Brain microvascular endothelial cell (primary cell): ENCODE results near the gene TBC1D13.
"Not testable (repeated sequence)": the region's sequence is repeated elsewhere in the genome, so short reads cannot be mapped to it uniquely, and the experiment has no call there.

Source experiments
- DNase-seq: peaks from one replicate; pipeline ENCODE4 v3.0.0-alpha.2; 2020
- H3K27ac ChIP-seq: fragments of 250-450 bp; sonication (Bioruptor Pico); 2 replicates; pipeline ENCODE4 v1.5.1; 2020; ENCODE audit warnings: mild to moderate bottlenecking, moderate library complexity
- H3K27me3 ChIP-seq: fragments of 250-450 bp; sonication (Bioruptor Pico); replicated peaks from 2 replicates; pipeline ENCODE4 v1.5.1; 2020; ENCODE audit warnings: mild to moderate bottlenecking
- H3K36me3 ChIP-seq: fragments of 250-450 bp; sonication (Bioruptor Pico); replicated peaks from 2 replicates; pipeline ENCODE4 v1.5.1; 2020; ENCODE audit warnings: mild to moderate bottlenecking
- H3K4me3 ChIP-seq: 2 replicates; pipeline ENCODE4 v1.5.1; 2011; ENCODE audit warnings: low read depth, mild to moderate bottlenecking, control low read depth, low read length, moderate library complexity
- in situ Hi-C: cut with HindIII; loops from 2 replicates; pipeline ENCODE4 v1.10.0; 2017; ENCODE audit warnings: low sequenced_read_pairs, low pct_ligation_motif_present
- TF ChIP-seq, protein P1 (sequence below): IDR thresholded peaks from 2 replicates; pipeline ENCODE4 v1.5.1; 2011; ENCODE audit warnings: low read depth, mild to moderate bottlenecking, moderate library complexity, low read length, control low read depth, inconsistent platforms; ENCODE audit errors: missing control alignments

The TBC1D13 gene

DNA sequence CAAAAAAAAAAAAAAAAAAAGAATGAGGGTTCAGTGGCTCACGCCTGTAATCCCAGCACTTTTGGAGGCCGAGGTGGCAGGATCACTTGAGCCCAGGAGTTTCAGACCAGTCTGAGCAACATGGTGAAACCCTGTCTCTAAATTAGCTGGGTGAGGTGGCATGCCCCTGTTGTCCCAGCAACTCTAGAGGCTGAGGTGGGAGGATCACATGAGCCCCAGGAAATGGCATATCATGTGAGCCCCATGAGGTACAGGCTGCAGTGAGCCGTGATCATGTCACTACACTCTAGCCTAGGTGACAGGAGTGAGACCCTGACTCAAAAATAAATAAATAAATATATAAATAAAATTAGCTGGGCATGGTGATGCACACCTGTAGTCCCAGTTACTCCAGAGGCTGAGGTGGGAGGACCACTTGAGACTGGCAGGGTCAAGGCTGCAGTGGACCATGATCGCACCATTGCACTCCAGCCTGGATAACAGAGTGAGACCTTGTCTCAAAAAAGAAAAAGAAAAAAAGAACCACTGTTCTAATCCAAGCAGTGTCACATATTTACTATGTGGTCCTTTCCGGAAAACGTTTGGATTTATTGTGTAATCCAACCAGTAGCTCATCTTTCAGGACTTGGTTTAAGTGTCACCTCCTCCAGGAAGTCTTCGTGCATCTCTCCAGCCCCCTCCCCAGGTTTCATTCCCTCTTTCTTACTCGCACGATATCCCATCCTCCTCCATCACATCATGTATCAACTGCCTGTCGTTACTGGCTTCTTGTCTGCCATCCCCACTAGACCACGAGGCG lies 54.8 kb downstream of the TBC1D13 start:
- DNase-seq: no peak
- TF ChIP-seq, protein P1, sequence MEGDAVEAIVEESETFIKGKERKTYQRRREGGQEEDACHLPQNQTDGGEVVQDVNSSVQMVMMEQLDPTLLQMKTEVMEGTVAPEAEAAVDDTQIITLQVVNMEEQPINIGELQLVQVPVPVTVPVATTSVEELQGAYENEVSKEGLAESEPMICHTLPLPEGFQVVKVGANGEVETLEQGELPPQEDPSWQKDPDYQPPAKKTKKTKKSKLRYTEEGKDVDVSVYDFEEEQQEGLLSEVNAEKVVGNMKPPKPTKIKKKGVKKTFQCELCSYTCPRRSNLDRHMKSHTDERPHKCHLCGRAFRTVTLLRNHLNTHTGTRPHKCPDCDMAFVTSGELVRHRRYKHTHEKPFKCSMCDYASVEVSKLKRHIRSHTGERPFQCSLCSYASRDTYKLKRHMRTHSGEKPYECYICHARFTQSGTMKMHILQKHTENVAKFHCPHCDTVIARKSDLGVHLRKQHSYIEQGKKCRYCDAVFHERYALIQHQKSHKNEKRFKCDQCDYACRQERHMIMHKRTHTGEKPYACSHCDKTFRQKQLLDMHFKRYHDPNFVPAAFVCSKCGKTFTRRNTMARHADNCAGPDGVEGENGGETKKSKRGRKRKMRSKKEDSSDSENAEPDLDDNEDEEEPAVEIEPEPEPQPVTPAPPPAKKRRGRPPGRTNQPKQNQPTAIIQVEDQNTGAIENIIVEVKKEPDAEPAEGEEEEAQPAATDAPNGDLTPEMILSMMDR: no peak
- Histone ChIP-seq H3K27me3 (no peaks in the 10 kb centered on the region), H3K27ac (no peak overlapping the region), H3K4me3 (no peak overlapping the region), H3K36me3 (no peaks in the 10 kb centered on the region)
- in situ Hi-C loops: no loop called here

DNA sequence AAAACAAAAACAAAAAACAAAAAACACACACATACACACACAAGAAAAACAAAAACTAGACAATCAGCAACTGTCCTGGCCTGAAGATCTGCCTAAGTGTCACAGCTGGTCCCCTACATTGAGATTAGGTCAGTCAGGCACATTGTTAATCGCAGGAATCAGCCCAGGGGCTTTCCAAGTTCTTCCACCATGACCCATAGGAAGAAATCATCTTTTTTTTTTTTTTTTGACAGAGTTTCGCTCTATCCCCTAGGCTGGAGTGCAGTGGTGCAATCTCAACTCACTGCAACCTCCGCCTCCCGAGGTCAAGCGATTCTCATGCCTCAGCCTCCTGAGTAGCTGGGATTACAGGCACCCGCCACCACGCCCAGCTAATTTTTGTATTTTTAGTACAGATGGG lies 56.1 kb downstream of the TBC1D13 start:
- H3K27me3 ChIP-seq, H3K27ac ChIP-seq, H3K4me3 ChIP-seq, in situ Hi-C loops, DNase-seq, H3K36me3 ChIP-seq: not testable (repeated sequence)

DNA sequence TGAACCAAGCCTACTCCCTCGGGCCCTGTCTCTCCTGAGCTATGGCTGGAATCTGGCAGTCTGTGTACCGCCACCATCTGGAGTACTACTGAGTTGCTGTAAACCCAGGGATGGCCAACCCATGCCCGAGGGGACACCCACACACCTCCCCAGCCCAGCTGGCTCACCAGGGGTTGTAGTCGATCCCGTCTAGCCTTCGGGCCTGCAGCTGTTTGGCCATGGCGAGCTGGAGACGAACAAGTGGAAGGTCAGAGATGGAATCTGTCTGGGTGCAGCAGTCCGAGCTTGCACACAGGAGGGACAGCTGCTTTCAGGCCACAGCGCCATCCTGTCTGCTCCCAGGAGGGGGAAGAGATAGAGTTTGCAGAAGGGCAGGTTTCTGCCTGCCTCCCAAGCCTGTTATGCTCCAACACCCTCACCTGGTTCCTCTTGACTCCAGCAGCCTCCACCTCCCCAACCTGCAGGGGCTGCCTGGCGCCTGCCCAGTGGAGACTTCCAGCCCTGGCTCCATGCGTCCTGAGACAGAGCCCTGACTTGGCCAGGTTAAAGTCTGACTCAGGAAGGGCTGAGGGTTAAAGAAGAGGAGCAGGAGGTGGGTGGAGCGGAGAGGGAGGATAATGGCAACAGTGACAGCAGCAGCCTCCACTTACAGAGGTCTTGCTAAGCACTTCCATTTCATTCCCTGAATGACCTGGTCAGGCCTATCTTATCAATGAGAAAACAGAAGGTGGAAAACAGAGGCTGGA lies 58.3 kb downstream of the TBC1D13 start:
- no peak for DNase-seq
- no peak overlapping the region for H3K4me3 ChIP-seq
- no peaks in the 10 kb centered on the region for H3K27me3 ChIP-seq
- no peaks in the 10 kb centered on the region for H3K36me3 ChIP-seq
- TF ChIP-seq, protein P1: peak; percentile 34
- no peak overlapping the region for H3K27ac ChIP-seq
- in situ Hi-C loops: no loop called here

DNA sequence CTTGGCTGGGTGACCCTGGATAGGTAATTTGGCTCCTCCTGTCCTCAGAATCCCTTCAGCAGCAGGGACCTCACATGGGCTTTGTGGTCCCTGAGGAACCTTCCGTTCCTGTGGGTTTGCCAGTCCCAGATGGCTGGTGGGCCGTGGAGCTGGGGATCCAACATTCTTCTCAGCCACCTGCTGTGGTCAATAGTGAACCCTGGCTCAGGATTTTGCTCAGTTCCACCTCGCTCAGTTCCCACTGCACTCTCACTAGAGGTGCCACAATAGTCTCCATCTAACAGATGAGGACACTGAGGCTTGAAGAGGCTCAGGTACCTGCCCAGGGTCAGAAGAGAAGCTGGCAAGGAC lies 59.6 kb downstream of the TBC1D13 start:
- Histone ChIP-seq H3K27me3 (no peaks in the 10 kb centered on the region), H3K36me3 (no peaks in the 10 kb centered on the region), H3K4me3 (no peak overlapping the region), H3K27ac (no peak overlapping the region)
- TF ChIP-seq, protein P1: no peak
- in situ Hi-C loops: no loop called here
- no peak for DNase-seq

DNA sequence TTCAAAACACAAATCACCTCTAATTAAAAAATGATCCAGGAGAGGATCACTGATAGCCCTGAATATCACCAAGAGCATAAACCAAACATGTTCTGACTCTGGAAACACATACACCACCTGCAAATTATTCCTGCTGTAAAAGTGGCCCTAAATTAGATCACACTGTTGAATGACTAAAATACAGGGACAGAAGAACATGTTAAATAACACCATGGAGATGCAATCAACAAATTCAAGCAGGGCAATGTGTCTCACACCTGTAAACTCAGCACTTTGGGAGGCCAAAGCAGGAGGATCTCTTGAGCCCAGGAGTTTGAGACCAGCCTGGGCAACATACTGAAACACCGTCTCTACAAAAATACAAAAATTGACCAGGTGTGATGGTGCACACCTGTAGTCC lies 60.8 kb downstream of the TBC1D13 start:
- no peaks in the 10 kb centered on the region for H3K36me3 ChIP-seq
- in situ Hi-C loops: no loop called here
- TF ChIP-seq, protein P1: no peak

DNA sequence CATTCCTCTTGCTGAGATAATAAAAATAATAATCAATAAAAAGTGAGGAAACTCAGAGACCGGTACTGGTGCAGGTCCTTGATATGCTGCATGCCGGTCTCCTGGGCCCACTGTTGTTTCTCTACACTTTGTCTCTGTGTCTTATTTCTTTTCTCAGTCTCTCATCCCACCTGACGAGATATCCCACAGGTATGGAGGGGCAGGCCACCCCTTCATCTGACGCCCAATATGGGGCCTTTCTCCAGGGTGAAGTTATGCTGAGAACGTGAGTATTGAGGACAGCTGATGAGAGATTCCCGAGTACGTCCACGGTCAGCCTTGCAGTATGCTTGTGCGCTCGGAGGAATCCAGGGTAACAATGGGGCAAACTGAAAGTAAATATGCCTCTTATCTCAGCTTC lies 64.0 kb downstream of the TBC1D13 start:
- H3K4me3 ChIP-seq, H3K36me3 ChIP-seq, H3K27ac ChIP-seq, DNase-seq, H3K27me3 ChIP-seq, in situ Hi-C loops: not testable (repeated sequence)

More for the DNA sequence above, 60.8 kb downstream of the TBC1D13 start:
- no peaks in the 10 kb centered on the region for H3K27me3 ChIP-seq
- DNase-seq: no peak
- no peak overlapping the region for H3K27ac ChIP-seq
- no peak overlapping the region for H3K4me3 ChIP-seq
